HepG2 (cell line): Measurements from ENCODE around the gene SLC16A3. TPM values are rescaled to one million over a fixed set of nuclear protein-coding genes. Genes with fewer than 3 reads are reported as not detected.

Experiments
- CBX1 ChIP-seq: IDR thresholded peaks from one replicate; pipeline ENCODE4 v1.6.1; 2016; ENCODE audit warnings: antibody characterized with exemption, low read depth
- DNMT3B ChIP-seq: conservative IDR thresholded peaks from 2 replicates; pipeline ENCODE4 v1.6.1; 2016; ENCODE audit warnings: missing biosample characterization, control low read depth
- GATAD2A ChIP-seq: IDR thresholded peaks from 2 replicates; pipeline ENCODE4 v1.6.1; 2016
- HINFP ChIP-seq: sonication (generic); formaldehyde crosslinking; IDR thresholded peaks from 2 replicates; pipeline ENCODE4 v1.4.0; 2020; ENCODE audit warnings: low read depth, mild to moderate bottlenecking, missing genetic modification reagents
- MATR3 ChIP-seq: sonication (generic); formaldehyde crosslinking; IDR thresholded peaks from 2 replicates; pipeline ENCODE4 v1.4.0; 2020; ENCODE audit warnings: missing genetic modification reagents
- MIER2 ChIP-seq: IDR thresholded peaks from 2 replicates; pipeline ENCODE4 v1.6.1; 2016; ENCODE audit warnings: missing biosample characterization, missing genetic modification reagents
- NBN ChIP-seq: fragments of 450-650 bp; conservative IDR thresholded peaks from 2 replicates; pipeline ENCODE4 v1.6.1; 2017
- NFRKB ChIP-seq: fragments of 450-650 bp; IDR thresholded peaks from 2 replicates; pipeline ENCODE4 v1.6.1; 2017
- PBX3 ChIP-seq: sonication (generic); formaldehyde crosslinking; IDR thresholded peaks from 2 replicates; pipeline ENCODE4 v1.8.1; 2023; ENCODE audit warnings: missing genetic modification reagents, inconsistent platforms, borderline replicate concordance
- SIX4 ChIP-seq: sonication (generic); formaldehyde crosslinking; IDR thresholded peaks from 2 replicates; pipeline ENCODE4 v1.4.0; 2020; ENCODE audit warnings: missing genetic modification reagents
- SMARCE1 ChIP-seq: fragments of 450-650 bp; IDR thresholded peaks from 2 replicates; pipeline ENCODE4 v1.6.1; 2017; ENCODE audit warnings: borderline replicate concordance
- STAT5B ChIP-seq: sonication (generic); formaldehyde crosslinking; IDR thresholded peaks from 2 replicates; pipeline ENCODE4 v1.4.0; 2020; ENCODE audit warnings: missing genetic modification reagents
- TAF15 ChIP-seq: fragments of 200-400 bp; formaldehyde crosslinking; IDR thresholded peaks from one replicate; pipeline ENCODE4 v1.6.1; 2018; ENCODE audit warnings: mild to moderate bottlenecking, low read depth, low read length; ENCODE audit not compliant: poor library complexity, severe bottlenecking
- TBX2 ChIP-seq: sonication (generic); formaldehyde crosslinking; IDR thresholded peaks from 2 replicates; pipeline ENCODE4 v1.5.0; 2020; ENCODE audit warnings: missing genetic modification reagents, mild to moderate bottlenecking, borderline replicate concordance
- YY1 ChIP-seq: IDR thresholded peaks from 2 replicates; pipeline ENCODE4 v1.6.1; 2011; ENCODE audit warnings: low read length, low read depth, moderate library complexity, mild to moderate bottlenecking; ENCODE audit not compliant: insufficient read depth, insufficient replicate concordance
- ZKSCAN5 ChIP-seq: sonication (generic); formaldehyde crosslinking; IDR thresholded peaks from 2 replicates; pipeline ENCODE4 v1.5.1; 2020; ENCODE audit warnings: mild to moderate bottlenecking, missing genetic modification reagents
- ZNF562 ChIP-seq: sonication (generic); formaldehyde crosslinking; IDR thresholded peaks from 2 replicates; pipeline ENCODE4 v1.8.0; 2022; ENCODE audit warnings: missing genetic modification reagents, borderline replicate concordance
- ZNF766 ChIP-seq: sonication (generic); formaldehyde crosslinking; IDR thresholded peaks from 2 replicates; pipeline ENCODE4 v1.5.0; 2020; ENCODE audit warnings: missing genetic modification reagents, borderline replicate concordance
- ZNF83 ChIP-seq: sonication (generic); formaldehyde crosslinking; IDR thresholded peaks from 2 replicates; pipeline ENCODE4 v1.4.0; 2020; ENCODE audit warnings: missing genetic modification reagents, mild to moderate bottlenecking, borderline replicate concordance
- polyA plus RNA-seq, 8 experiments: library from polyadenylated mRNA; depleted of rRNA in 3 of 8; stranded (reverse) in 7 of 8; unstranded in 1 of 8; fragments of >200 nt; fragmentation: Illumina TruSeq in 4 of 8; extraction: Trizol in 4 of 8; gene quantifications; 2 replicates each; pipeline versions ENCODE4 v1.2.1 to v1.2.3, GENCODE V29; 2011 to 2016; ENCODE audit warnings: low read depth in 4 of 8, missing spikeins in 1 of 8, mixed read lengths in 1 of 8; ENCODE audit not compliant: insufficient read depth in 1 of 8
- total RNA-seq, 5 experiments: library from RNA; depleted of rRNA; stranded (reverse); fragments of >200 nt; fragmentation: Illumina TruSeq; extraction: Trizol; gene quantifications; 2 replicates each; pipeline ENCODE4 v1.2.3, GENCODE V29; 2016; ENCODE audit warnings: low read depth in 1 of 5
- TF ChIP-seq, protein P1 (sequence below): sonication (generic); formaldehyde crosslinking; IDR thresholded peaks from 2 replicates; pipeline ENCODE4 v1.4.0; 2020; ENCODE audit warnings: missing genetic modification reagents, mild to moderate bottlenecking, borderline replicate concordance
- TF ChIP-seq, protein P2 (sequence below): sonication (generic); formaldehyde crosslinking; IDR thresholded peaks from 2 replicates; pipeline ENCODE4 v1.5.1; 2020; ENCODE audit warnings: mild to moderate bottlenecking, missing genetic modification reagents, moderate library complexity

SLC16A3 gene
- total and polyA plus RNA-seq, 2 of the 13 experiments (the other 11 are each of a cell fraction or from before 2014, with no cell fraction given): 242 to 349 TPM

DNA sequence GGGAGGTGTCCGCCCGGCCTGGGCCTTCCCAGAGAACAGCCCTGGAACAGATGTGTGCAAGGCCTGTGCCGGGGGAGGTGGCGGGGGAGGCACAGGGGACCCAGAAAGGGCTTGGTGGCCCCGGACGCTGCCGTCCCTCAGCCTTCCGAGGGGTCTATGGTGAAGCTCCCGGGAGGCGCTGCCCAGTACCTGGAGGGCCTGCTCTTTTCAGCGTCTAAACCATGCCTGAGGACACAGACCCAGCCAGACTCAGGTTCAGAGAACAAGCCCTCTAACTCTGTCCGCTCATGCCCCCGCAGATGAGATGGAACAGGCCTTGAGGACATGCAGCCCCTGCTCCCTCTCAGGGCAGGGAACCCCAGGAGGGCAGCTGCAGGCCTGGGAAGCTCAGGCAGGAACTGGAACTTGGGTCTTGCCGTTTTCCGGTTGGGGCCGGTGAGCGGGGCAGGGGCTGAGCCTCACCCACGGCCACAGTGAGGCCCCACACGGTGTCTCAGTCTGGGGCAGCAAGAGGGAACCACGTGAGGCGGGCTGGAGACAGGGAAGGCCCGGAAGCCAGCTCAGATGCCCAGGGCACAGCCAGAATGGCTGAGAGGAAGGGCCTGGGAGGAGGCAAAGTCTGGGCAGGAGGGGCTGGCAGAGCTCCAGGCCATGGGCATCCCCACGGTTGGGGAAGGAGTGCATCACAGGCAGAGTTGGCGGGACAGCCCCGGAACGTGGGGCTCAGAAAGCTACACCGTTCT lies 12.5 kb downstream of the SLC16A3 start (continued):
- TF ChIP-seq, protein P1, sequence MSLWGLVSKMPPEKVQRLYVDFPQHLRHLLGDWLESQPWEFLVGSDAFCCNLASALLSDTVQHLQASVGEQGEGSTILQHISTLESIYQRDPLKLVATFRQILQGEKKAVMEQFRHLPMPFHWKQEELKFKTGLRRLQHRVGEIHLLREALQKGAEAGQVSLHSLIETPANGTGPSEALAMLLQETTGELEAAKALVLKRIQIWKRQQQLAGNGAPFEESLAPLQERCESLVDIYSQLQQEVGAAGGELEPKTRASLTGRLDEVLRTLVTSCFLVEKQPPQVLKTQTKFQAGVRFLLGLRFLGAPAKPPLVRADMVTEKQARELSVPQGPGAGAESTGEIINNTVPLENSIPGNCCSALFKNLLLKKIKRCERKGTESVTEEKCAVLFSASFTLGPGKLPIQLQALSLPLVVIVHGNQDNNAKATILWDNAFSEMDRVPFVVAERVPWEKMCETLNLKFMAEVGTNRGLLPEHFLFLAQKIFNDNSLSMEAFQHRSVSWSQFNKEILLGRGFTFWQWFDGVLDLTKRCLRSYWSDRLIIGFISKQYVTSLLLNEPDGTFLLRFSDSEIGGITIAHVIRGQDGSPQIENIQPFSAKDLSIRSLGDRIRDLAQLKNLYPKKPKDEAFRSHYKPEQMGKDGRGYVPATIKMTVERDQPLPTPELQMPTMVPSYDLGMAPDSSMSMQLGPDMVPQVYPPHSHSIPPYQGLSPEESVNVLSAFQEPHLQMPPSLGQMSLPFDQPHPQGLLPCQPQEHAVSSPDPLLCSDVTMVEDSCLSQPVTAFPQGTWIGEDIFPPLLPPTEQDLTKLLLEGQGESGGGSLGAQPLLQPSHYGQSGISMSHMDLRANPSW (CRISPR knock-in tag): no peak
- peak; percentile 53; the same call in 1 of the 2 replicates for TF ChIP-seq GATAD2A
- no peak for TF ChIP-seq NFRKB
- TF ChIP-seq SMARCE1: no peak
- peak; percentile 95 for TF ChIP-seq ZNF766 (CRISPR knock-in tag)
- TF ChIP-seq YY1: no peak
- TF ChIP-seq CBX1: no peak
- TF ChIP-seq HINFP (CRISPR knock-in tag): no peak; the same call in none of the 2 replicates
- TF ChIP-seq DNMT3B (CRISPR knock-in tag): no peak
- TF ChIP-seq TAF15: peak; percentile 79
- 0 out of 2 replicates have a peak, but pooled peaks have one; percentile 24 for TF ChIP-seq TBX2 (CRISPR knock-in tag)
- no peak for TF ChIP-seq MATR3 (CRISPR knock-in tag)
- TF ChIP-seq ZKSCAN5: no peak; the same call in 1 of the 2 replicates
- peak; percentile 41; the same call in 1 of the 2 replicates for TF ChIP-seq STAT5B (CRISPR knock-in tag)
- no peak for TF ChIP-seq SIX4 (CRISPR knock-in tag)
- no peak for TF ChIP-seq ZNF562 (CRISPR knock-in tag)
- TF ChIP-seq, protein P2, sequence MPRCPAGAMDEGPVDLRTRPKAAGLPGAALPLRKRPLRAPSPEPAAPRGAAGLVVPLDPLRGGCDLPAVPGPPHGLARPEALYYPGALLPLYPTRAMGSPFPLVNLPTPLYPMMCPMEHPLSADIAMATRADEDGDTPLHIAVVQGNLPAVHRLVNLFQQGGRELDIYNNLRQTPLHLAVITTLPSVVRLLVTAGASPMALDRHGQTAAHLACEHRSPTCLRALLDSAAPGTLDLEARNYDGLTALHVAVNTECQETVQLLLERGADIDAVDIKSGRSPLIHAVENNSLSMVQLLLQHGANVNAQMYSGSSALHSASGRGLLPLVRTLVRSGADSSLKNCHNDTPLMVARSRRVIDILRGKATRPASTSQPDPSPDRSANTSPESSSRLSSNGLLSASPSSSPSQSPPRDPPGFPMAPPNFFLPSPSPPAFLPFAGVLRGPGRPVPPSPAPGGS: peak; percentile 90; the same call in 1 of the 2 replicates
- TF ChIP-seq MIER2 (CRISPR knock-in tag): peak; percentile 65; the same call in 1 of the 2 replicates
- TF ChIP-seq NBN: no peak
- TF ChIP-seq PBX3 (CRISPR knock-in tag): 0 out of 2 replicates have a peak, but pooled peaks have one; percentile 66
- TF ChIP-seq ZNF83: no peak; the same call in 1 of the 2 replicates
